Osteoblast (primary cell): ENCODE data around the gene CCR6. TPM values are rescaled to one million over a fixed set of nuclear protein-coding genes. Genes with fewer than 3 reads are reported as not detected.
"Not testable (repeated sequence)": the region's sequence is repeated elsewhere in the genome, so short reads cannot be mapped to it uniquely, and the experiment has no call there.

Source experiments
- DNase-seq: peaks from one replicate; pipeline ENCODE4 v3.0.0; 2011; ENCODE audit warnings: low spot score, mixed read lengths; ENCODE audit not compliant: insufficient read length; ENCODE audit errors: missing footprints
- H2AFZ ChIP-seq: 2 replicates; pipeline ENCODE4 v1.6.0; 2011; ENCODE audit warnings: mild to moderate bottlenecking, low read length
- H3K27ac ChIP-seq: 2 replicates; pipeline ENCODE4 v1.5.1; 2011; ENCODE audit warnings: mild to moderate bottlenecking, low read depth, low read length, moderate library complexity
- H3K27me3 ChIP-seq: 2 replicates; pipeline ENCODE4 v1.6.0; 2012; ENCODE audit warnings: mild to moderate bottlenecking, control low read depth, inconsistent platforms, low read length, moderate library complexity; ENCODE audit not compliant: insufficient read depth
- H3K36me3 ChIP-seq: 2 replicates; pipeline ENCODE4 v1.5.1; 2011; ENCODE audit warnings: mild to moderate bottlenecking, low read length, control low read depth, moderate library complexity; ENCODE audit not compliant: insufficient read depth
- H3K4me1 ChIP-seq: 2 replicates; pipeline ENCODE4 v1.5.1; 2011; ENCODE audit warnings: mild to moderate bottlenecking, low read length, control low read depth, moderate library complexity; ENCODE audit not compliant: insufficient read depth
- H3K4me2 ChIP-seq: 2 replicates; pipeline ENCODE4 v1.6.0; 2011; ENCODE audit warnings: mild to moderate bottlenecking, low read length; ENCODE audit not compliant: insufficient read depth
- H3K4me3 ChIP-seq: fragments of 200-600 bp; sonication (generic); 3 replicates; pipeline ENCODE4 v1.5.1; 2012; ENCODE audit warnings: mild to moderate bottlenecking, low read length, inconsistent platforms; ENCODE audit not compliant: insufficient read depth
- H3K79me2 ChIP-seq: 2 replicates; pipeline ENCODE4 v1.6.0; 2012; ENCODE audit warnings: mild to moderate bottlenecking, low read length, control low read depth, inconsistent platforms; ENCODE audit not compliant: insufficient read depth
- H3K9me3 ChIP-seq: 2 replicates; pipeline ENCODE4 v1.5.1; 2011; ENCODE audit warnings: low read depth, low read length, control low read depth
- H4K20me1 ChIP-seq: 2 replicates; pipeline ENCODE4 v1.6.0; 2012; ENCODE audit warnings: mild to moderate bottlenecking, low read length, control low read depth; ENCODE audit not compliant: insufficient read depth
- total RNA-seq: library from RNA; depleted of rRNA; stranded (reverse); fragments of >200 nt; gene quantifications from 2 replicates; pipeline ENCODE4 v1.2.3, GENCODE V29; 2012
- TF ChIP-seq, protein P1 (sequence below): IDR thresholded peaks from 2 replicates; pipeline ENCODE4 v1.5.1; 2011; ENCODE audit warnings: mild to moderate bottlenecking, low read depth, low read length, moderate library complexity; ENCODE audit errors: extremely low read depth

CCR6 gene
- total RNA-seq, 1 donor, result not detected

DNA sequence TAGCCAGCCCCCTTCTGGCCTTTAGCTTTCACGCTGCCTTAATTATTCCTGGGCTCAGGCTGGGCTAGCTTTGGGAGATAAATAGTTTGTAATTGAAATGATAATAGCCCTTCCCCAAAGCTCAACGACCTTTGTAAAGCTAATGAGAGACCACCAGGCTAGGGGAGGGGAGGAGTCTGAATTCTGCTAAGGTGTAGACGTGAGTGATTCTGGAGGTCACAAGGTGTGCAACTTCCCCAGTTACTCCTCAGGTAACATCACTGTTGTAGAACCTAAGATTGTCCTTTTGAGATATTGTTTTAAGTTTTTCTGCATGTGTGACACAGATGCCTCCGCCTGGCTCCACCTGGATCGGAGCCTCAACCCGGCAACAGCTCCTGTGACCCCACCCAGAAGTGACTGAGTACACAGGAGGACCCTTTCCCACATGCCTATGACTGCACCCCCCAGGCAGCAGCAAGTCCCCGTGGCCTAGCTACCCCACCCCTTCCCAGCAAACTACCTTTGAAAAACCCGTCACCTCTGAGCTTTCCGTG, 40.6 kb downstream of the CCR6 start:
- DNase-seq, result no peak
- Histone ChIP-seq H3K27ac (no peak overlapping the region), H3K36me3 (no peaks in the 10 kb centered on the region), H2AFZ (no peak overlapping the region), H3K79me2 (no peaks in the 10 kb centered on the region), H3K27me3 (no peaks in the 10 kb centered on the region), H3K9me3 (no peaks in the 10 kb centered on the region), H4K20me1 (no peaks in the 10 kb centered on the region), H3K4me2 (no peak overlapping the region), H3K4me1 (no peaks in the 10 kb centered on the region), H3K4me3 (no peak overlapping the region)
- TF ChIP-seq, protein P1, sequence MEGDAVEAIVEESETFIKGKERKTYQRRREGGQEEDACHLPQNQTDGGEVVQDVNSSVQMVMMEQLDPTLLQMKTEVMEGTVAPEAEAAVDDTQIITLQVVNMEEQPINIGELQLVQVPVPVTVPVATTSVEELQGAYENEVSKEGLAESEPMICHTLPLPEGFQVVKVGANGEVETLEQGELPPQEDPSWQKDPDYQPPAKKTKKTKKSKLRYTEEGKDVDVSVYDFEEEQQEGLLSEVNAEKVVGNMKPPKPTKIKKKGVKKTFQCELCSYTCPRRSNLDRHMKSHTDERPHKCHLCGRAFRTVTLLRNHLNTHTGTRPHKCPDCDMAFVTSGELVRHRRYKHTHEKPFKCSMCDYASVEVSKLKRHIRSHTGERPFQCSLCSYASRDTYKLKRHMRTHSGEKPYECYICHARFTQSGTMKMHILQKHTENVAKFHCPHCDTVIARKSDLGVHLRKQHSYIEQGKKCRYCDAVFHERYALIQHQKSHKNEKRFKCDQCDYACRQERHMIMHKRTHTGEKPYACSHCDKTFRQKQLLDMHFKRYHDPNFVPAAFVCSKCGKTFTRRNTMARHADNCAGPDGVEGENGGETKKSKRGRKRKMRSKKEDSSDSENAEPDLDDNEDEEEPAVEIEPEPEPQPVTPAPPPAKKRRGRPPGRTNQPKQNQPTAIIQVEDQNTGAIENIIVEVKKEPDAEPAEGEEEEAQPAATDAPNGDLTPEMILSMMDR, result no peak

DNA sequence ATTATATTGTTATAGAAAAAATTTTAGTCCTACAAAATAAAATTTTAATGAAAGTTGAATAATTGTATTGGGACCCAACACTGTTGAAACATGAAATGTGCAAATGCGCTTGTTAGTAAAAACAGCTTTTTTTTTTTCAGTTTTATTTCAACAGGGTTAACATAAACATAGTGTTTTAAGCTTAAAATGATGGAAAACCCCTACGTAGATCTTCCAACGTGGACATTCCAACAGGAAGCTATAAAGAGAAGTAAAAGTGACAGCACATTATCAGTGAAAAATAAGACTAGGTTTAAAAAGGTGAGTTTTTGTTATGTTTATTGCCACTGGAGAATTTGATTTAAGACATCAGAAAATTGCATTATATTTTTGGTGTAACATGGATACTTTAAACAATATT, 41.4 kb downstream of the CCR6 start:
- TF ChIP-seq, protein P1, result no peak
- no peaks in the 10 kb centered on the region for H3K9me3 ChIP-seq
- DNase-seq, result no peak

DNA sequence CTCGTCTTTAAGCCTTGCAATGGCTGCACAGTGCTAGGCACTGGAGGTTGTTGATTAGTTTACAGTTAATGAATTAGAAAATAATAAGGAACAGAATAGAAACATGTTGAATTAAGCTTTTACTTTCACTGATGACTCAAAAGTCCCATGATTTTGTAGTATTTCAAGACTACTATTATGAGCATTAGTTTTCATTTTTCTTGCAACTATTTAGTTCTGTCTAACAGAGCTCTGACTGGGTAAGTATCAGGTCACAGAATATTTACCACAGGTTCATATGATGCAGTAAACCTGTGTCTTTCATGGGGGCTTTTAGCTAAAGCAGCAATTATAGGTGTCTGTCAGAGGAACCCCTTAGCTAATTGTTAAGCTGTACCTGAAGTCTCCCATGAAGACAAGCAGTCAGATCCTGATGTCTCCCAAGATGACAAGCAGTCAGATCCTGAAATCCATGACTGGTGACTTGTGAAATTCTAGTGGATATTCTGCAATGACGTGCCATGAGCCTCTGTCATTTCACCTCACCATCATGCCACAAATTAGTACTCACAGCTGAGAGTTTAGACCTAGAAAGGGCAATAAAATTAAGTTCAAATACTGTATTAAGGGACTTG, 43.1 kb downstream of the CCR6 start:
- Histone ChIP-seq H3K4me1 (no peaks in the 10 kb centered on the region), H3K79me2 (no peaks in the 10 kb centered on the region), H3K27me3 (no peaks in the 10 kb centered on the region), H3K27ac (no peak overlapping the region), H4K20me1 (no peaks in the 10 kb centered on the region), H3K36me3 (no peaks in the 10 kb centered on the region), H3K9me3 (no peaks in the 10 kb centered on the region), H2AFZ (no peak overlapping the region), H3K4me2 (no peak overlapping the region), H3K4me3 (no peak overlapping the region)
- no peak for DNase-seq
- TF ChIP-seq, protein P1, result no peak

More for the DNA sequence above, 41.4 kb downstream of the CCR6 start:
- Histone ChIP-seq H3K79me2 (no peaks in the 10 kb centered on the region), H3K4me1 (no peaks in the 10 kb centered on the region), H3K4me3 (no peak overlapping the region), H2AFZ (no peak overlapping the region), H3K4me2 (no peak overlapping the region), H3K27me3 (no peaks in the 10 kb centered on the region), H4K20me1 (no peaks in the 10 kb centered on the region), H3K36me3 (no peaks in the 10 kb centered on the region), H3K27ac (no peak overlapping the region)

GRCh38 chr6:167167699-167168098, 44.8 kb downstream of the CCR6 start:
- not testable (repeated sequence) for H3K4me3 ChIP-seq, H3K4me1 ChIP-seq, DNase-seq, H3K4me2 ChIP-seq, H4K20me1 ChIP-seq, H2AFZ ChIP-seq, H3K79me2 ChIP-seq, H3K9me3 ChIP-seq, H3K27ac ChIP-seq, H3K36me3 ChIP-seq, H3K27me3 ChIP-seq

DNA sequence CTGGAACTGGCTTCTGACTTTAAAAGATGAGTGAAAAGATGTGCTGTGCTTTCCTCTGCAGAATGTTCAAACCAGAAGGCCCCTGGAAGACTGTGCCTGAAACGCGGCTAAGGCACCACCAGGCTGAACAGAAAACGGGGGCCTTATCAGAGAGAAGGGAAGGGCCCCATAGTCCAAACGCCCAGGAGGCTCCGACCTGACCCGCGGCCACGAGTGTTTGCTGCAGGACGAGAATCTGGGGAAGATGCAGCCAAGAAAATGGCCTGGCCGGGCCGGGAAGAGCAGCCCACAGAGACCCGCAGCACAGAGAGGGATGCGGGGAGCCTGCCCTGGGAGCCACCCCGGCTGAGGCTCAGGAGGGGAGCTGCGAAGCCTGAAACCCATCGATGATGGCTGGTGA, 45.4 kb downstream of the CCR6 start:
- H3K79me2 ChIP-seq, DNase-seq, H3K9me3 ChIP-seq, H3K4me2 ChIP-seq, H3K27ac ChIP-seq, H3K27me3 ChIP-seq, H3K36me3 ChIP-seq, H3K4me3 ChIP-seq, H4K20me1 ChIP-seq, H2AFZ ChIP-seq, H3K4me1 ChIP-seq: not testable (repeated sequence)

DNA sequence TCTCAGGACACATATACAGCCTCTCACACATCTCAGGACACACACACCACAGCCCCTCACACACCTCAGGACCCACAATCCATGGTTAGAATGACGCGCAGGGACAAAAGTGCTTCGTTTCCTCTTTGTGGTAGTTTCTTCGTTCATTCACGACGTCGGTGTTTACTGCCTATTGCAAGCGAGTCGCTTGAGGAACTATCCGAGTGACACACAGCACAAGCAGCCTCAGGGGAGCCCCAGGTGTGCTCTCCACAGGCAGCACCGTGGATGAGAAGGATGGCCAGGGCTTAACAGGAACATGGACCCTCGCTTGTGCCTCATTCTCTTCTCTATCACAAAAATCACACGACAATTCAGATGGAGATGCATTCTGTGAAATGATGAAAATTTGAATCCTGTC, 47.0 kb downstream of the CCR6 start:
- H3K79me2 ChIP-seq, H3K4me3 ChIP-seq, H3K9me3 ChIP-seq, H2AFZ ChIP-seq, H3K36me3 ChIP-seq, H3K4me1 ChIP-seq, H3K4me2 ChIP-seq, DNase-seq, H3K27ac ChIP-seq, H3K27me3 ChIP-seq, H4K20me1 ChIP-seq: not testable (repeated sequence)

GRCh38 chr6:167171300-167171699, 48.4 kb downstream of the CCR6 start:
- H3K27ac ChIP-seq, H3K79me2 ChIP-seq, H3K4me2 ChIP-seq, H3K4me3 ChIP-seq, H3K9me3 ChIP-seq, H4K20me1 ChIP-seq, H3K36me3 ChIP-seq, H3K4me1 ChIP-seq, H2AFZ ChIP-seq, H3K27me3 ChIP-seq, DNase-seq: not testable (repeated sequence)
